ENCODE measurements around the gene DLGAP1. TPM values are rescaled to one million over a fixed set of nuclear protein-coding genes. Genes with fewer than 3 reads are reported as not detected.
"Not testable (repeated sequence)": the region's sequence is repeated elsewhere in the genome, so short reads cannot be mapped to it uniquely, and the experiment has no call there.

Gene DLGAP1
- total RNA-seq, 1 experiment from 2014 or later, result 0.53 TPM

DNA sequence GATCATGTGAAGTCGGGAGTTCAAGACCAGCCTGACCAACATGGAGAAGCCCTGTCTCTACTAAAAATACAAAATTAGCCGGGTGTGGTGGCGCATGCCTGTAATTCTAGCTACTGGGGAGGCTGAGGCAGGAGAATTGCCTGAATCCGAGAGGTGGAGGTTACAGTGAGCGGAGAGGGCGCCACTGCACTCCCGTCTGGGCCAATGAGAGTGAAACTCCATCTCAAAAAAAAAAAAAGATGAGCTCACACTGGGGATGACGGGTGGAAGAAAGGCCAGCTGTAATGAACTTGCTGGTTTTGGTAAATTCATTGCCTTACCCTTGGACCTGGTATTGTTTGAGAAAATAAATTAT, 847.0 kb downstream of the DLGAP1 start:
- DNase-seq (ENCODE audit: low spot score), result not testable (repeated sequence)

- no peak for DNase-seq (ENCODE audit: low spot score)
These were observed 847.6 kb downstream of the DLGAP1 start for GRCh38 chr18:3607309-3608098.

- not testable (repeated sequence) for DNase-seq (ENCODE audit: low spot score)
These were observed 848.2 kb downstream of the DLGAP1 start for GRCh38 chr18:3606863-3607262.

DNA sequence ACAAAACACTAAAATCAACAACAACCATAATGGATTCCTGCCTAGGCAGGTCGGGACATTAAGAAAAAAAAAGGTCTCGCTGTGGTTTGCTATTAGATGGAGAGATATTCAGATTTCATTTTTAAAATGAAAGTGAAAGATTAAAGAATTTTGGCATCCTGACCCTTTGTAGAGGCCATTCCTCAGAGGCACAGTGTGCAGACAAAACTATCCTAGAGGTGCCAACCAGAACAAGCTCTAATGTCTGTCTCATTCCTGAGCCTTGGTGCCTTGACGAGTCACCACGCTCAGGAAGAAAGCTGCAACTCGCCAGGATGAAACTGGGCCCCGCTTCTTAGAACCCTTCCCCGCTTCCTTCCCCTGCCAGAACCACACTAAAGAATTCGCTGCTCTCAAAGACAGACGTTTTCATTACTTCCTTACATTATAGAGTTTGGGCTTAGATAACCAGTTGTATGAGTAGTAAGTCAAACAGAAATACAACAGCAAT, 849.1 kb downstream of the DLGAP1 start:
- peak; percentile 76 for DNase-seq (ENCODE audit: low spot score)

DNA sequence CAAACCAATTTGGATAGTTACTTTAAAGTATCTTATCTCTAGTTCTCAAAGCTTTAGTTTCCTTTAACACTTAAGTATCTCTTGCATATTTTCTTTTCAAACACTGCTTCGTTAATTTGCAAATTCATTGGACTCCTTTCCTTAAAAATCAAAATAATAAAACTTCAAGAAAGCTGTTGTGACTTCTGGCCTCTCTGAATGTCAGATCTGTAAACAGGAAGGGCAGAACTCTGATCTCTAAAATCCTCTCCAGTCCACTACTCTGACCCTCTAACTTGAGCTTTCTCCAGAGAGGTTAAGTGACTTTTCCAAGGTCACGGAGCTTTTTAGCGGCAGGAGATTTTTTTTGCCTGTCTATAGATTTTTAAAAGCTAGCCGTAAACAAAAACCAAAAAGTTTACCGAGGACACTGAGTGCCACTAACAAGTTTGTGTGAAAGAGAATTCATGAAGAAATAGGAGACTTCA, 849.6 kb downstream of the DLGAP1 start:
- DNase-seq (ENCODE audit: low spot score), result peak; percentile 75

DNA sequence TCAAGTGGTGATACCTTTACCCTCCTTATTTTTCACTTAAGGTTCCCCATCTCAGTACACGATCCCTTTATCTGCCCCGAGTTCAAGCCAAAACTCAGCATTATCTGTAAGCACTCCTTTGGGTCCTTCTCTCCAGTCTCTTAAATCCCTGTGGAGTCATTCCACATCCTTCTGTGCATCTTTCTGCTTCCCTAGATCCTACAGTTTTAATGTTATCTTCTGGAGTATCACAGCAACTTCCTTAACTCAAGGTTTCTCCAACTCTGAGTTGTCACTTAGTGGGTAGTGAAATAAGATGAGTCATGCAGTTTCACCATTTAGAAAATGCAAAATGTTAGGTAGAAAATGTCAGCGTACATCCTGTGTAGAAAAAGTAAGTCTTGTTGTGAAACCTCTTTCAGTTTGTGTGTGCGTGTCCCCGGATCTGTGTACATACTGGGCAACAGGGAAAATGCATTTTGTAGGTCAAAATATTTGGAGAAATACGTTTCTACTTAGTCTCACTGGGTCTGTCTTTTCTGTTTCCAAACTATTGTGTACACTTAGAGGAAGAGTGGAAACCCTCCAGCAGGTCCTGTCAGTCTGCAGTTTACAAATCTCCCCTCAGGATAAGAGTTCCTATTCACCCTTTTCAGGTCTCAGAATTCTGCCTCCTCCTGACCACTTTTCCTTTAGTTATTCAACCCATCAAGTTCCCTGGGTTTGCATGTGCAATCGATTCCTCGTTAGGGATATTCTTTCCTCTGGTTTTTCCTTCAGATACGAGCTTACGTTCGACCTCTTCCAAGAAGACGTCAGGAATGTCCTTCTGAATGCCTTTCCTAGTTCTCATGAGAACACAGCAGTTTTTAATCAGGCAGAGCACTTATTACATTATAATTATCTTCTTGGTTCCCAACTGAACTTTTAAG, 850.4 kb downstream of the DLGAP1 start:
- peak; percentile 87 for DNase-seq (ENCODE audit: low spot score)

DNA sequence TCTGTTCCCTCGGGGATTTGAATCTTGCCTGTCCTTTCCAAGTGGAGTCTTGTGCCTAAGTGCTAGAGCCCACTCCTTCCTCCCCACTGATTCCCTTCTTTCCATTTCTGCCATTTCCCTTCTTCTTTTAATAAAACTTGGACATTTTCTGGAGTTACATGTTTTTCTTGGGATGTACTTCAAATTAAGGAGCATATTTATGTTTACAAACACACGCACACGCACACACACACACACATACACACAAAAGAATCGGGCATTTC, 850.9 kb downstream of the DLGAP1 start:
- DNase-seq (ENCODE audit: low spot score), result no peak

GRCh38 chr18:3603421-3604234, 851.5 kb downstream of the DLGAP1 start:
- peak; percentile 86 for DNase-seq (ENCODE audit: low spot score)

- DNase-seq (ENCODE audit: low spot score), result not testable (repeated sequence)
These were observed 853.9 kb downstream of the DLGAP1 start for GRCh38 chr18:3601106-3601755.

DNA sequence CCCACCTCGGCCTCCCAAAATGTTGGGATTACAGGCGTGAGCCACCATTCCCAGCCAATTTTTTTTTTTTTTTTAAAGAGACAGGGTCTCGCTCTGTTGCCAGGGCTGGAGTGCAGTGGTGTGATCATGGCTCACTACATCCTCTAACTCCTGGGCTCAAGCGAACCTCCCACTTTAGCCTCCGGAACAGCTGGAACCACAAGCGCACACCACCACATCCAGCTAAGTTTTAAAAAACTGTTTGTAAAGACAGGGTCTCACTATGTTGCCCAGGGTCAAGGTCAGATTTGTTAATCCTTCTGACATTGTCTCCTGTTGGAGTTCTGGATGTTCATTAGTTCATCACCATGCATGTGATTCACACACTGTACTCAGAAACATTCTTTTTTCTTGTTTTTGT, 855.2 kb downstream of the DLGAP1 start:
- no peak for DNase-seq (ENCODE audit: low spot score)

GRCh38 chr18:3599195-3599594, 855.9 kb downstream of the DLGAP1 start:
- no peak for DNase-seq (ENCODE audit: low spot score)

DNA sequence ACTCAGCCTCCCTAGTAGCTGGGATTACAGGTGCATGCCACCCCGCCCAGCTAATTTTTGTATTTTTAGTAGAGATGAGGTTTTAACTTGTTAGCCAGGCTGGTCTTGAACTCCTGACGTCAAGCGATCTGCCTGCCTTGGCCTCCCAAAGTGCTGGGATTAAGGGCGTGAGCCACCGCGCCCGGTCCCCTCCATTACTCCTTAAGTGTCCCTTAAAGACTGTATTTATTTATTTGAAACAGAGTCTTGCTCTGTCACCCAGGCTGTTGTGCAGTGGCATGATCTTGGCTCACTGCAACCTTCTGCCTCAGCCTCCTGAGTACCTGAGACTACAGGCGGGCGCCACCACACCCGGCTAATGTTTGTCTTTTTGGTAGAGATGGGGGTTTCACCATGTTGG, 856.5 kb downstream of the DLGAP1 start:
- no peak for DNase-seq (ENCODE audit: low spot score)

- DNase-seq (ENCODE audit: low spot score), result no peak
These were observed 857.4 kb downstream of the DLGAP1 start for GRCh38 chr18:3597409-3598357.

- peak; percentile 89 for DNase-seq (ENCODE audit: low spot score)
These were observed 858.3 kb downstream of the DLGAP1 start for GRCh38 chr18:3596637-3597384.

GRCh38 chr18:3596324-3596636, 858.8 kb downstream of the DLGAP1 start:
- DNase-seq (ENCODE audit: low spot score), result no peak

- DNase-seq (ENCODE audit: low spot score), result peak; percentile 92
These were observed 859.5 kb downstream of the DLGAP1 start for GRCh38 chr18:3595369-3596273.

DNA sequence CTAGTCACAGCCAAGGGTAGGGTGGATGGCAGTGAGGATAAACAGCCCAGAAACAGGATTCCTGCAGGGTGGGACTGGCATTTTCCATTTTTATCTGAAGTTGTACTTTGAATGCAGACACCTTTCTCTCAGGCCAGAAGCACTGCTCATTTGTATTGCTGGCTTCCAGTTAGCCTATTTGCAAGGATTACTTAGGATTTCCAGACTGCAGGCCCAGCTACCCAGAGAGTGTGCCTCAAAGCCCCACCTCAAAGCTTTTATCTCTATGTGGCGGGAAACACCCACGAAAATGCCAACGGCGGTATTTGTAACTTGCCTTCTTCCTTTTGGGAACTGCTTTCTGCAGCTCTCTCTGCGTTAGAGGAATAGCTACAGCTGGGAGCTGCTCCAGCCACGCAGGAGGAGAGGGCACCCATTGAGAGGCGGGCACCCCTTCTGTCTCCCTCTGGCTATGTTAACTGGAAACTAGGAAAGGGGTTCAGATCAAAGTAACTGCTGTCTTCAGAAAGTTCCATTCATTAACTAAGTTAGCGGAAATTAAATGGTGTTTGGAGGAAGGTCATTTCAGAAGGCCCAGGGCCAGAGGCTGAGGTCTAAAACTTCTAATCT, 860.2 kb downstream of the DLGAP1 start:
- peak; percentile 70 for DNase-seq (ENCODE audit: low spot score)

Data from HT-29 (cell line).